ENCODE results near the gene CASQ1. TPM values are rescaled to one million over a fixed set of nuclear protein-coding genes. Genes with fewer than 3 reads are reported as not detected.

CASQ1 gene
- total and polyA plus RNA-seq, 9 of the 15 experiments (the other 6 are each of a cell fraction or from before 2014, with no cell fraction given) = not detected

DNA sequence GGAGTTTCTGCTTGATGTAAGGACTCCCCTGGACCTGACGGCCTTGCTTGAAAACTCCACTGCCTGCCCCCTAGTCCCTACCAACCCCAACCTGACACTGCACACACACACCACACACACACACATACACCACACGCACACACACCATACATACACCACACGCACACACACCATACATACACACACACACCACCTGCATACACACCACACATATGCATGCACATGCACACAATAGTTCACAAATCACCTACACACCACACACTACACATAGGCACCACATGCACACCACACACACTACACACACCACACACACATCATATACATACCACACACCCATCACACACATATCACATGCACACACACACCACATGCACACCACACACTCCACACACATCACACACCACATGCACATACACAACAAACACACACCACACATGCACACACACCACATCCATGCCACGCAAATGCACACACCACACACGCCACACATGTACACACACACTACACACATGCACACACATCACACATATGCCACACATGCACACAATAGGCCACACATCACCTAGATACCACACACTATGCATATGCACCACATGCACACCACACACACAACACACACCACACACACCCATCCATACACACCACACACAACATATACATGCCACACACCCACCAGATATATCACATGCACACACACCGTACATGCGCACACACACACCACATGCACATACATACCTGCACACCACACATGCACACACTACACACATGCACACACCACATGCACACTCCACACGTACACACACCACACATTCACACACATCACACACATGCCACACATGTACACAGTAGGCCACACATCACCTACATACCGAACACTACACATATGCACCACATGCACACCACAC lies 3.7 kb downstream of the CASQ1 start (continued):
- TF ChIP-seq NR2C2 (CRISPR knock-in tag; IDR thresholded peaks at IDR 0.05) (0 out of 2 replicates have a peak, but pooled peaks have one; percentile 11), NR2C2 (tag; IDR thresholded peaks at IDR 0.05) (no peak), HDAC1 (IDR thresholded peaks at IDR 0.05) (0 out of 4 replicates have a peak, but pooled peaks of 1 of the 2 experiments have one; percentile 6), MTA1 (IDR thresholded peaks at IDR 0.05; ENCODE audit: borderline replicate concordance) (no peak), SPI1 (IDR thresholded peaks at IDR 0.05; ENCODE audit: borderline replicate concordance, low read depth, low read length) (no peak), POLR2AphosphoS2 (IDR thresholded peaks at IDR 0.05; ENCODE audit: low read length) (no peak), ZKSCAN1 (IDR thresholded peaks at IDR 0.05; ENCODE audit: low read depth, low read length) (no peak), EP400 (IDR thresholded peaks at IDR 0.05) (no peak), POLR2AphosphoS5 (IDR thresholded peaks at IDR 0.05; ENCODE audit: control insufficient read depth, insufficient read depth, low read depth, low read length) (no peak), TCF7 (IDR thresholded peaks at IDR 0.05; ENCODE audit: borderline replicate concordance) (no peak), XRCC3 (IDR thresholded peaks at IDR 0.05) (no peak), SMARCA5 (IDR thresholded peaks at IDR 0.05) (peak; percentile 46; the same call in 1 of the 2 replicates), ZNF79 (CRISPR knock-in tag; IDR thresholded peaks at IDR 0.05; ENCODE audit: low read depth) (no peak), ZNF583 (CRISPR knock-in tag; IDR thresholded peaks at IDR 0.05) (no peak), TAF9B (IDR thresholded peaks at IDR 0.05; ENCODE audit: partially characterized antibody) (no peak), FIP1L1 (IDR thresholded peaks at IDR 0.05; ENCODE audit: low read depth, low read length, poor library complexity, severe bottlenecking) (no peak), ZC3H8 (IDR thresholded peaks at IDR 0.05) (0 out of 2 replicates have a peak, but pooled peaks have one; percentile 35), NRF1 (conservative IDR thresholded peaks at IDR 0.05 in 1 of 2, IDR thresholded peaks at IDR 0.05 in 1 of 2) (no peak), OTX1 (CRISPR knock-in tag; IDR thresholded peaks at IDR 0.05) (no peak)
- TF ChIP-seq, protein P1, sequence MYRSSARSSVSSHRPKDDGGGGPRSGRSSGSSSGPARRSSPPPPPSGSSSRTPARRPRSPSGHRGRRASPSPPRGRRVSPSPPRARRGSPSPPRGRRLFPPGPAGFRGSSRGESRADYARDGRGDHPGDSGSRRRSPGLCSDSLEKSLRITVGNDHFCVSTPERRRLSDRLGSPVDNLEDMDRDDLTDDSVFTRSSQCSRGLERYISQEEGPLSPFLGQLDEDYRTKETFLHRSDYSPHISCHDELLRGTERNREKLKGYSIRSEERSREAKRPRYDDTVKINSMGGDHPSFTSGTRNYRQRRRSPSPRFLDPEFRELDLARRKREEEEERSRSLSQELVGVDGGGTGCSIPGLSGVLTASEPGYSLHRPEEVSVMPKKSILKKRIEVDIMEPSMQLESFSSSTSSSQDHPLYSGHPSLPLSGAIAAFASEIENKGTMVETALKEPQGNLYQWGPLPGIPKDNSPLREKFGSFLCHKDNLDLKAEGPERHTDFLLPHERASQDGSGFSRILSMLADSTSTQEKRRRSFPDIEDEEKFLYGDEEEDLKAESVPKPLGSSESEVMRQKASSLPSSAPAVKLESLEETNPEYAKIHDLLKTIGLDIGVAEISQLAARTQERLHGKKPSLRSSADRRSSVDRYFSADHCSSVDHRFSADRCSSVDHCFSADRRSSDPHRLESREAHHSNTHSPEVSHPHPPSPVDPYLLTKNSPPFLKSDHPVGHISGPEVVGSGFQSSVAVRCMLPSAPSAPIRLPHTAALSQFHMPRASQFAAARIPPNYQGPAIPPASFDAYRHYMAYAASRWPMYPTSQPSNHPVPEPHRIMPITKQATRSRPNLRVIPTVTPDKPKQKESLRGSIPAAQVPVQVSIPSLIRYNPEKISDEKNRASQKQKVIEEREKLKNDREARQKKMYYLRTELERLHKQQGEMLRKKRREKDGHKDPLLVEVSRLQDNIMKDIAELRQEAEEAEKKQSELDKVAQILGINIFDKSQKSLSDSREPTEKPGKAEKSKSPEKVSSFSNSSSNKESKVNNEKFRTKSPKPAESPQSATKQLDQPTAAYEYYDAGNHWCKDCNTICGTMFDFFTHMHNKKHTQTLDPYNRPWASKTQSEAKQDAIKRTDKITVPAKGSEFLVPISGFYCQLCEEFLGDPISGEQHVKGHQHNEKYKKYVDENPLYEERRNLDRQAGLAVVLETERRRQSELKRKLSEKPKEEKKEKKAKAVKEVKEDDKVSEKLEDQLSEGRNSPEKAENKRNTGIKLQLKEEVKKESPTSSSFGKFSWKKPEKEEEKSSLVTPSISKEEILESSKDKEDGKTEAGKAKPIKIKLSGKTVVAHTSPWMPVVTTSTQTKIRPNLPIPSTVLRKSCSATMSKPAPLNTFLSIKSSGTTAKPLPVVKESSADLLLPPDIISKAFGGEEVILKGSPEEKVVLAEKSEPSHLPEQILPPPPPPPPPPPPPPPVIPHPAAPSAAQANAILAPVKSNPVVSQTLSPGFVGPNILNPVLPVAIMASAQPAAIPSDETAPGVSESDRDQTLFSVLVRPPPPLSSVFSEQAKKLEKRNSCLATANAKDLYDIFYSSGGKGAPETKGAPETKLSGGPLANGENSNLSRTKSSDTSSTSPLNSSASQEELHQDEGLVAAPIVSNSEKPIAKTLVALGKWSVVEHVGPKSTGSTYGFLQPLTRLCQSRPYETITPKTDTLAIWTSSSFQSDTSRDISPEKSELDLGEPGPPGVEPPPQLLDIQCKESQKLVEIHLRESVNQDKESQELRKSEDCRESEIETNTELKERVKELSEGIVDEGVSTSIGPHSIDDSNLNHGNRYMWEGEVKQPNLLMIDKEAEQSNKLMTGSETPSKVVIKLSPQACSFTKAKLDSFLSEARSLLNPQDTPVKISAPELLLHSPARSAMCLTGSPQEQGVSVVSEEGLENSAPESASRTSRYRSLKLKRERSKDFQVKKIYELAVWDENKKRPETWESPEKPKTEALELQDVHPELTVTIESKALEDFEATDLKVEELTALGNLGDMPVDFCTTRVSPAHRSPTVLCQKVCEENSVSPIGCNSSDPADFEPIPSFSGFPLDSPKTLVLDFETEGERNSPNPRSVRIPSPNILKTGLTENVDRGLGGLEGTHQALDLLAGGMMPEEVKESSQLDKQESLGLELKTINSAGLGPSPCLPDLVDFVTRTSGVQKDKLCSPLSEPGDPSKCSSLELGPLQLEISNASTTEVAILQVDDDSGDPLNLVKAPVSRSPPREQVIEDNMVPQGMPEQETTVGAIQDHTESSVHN (IDR thresholded peaks at IDR 0.05; ENCODE audit: borderline replicate concordance in 1 of 2, low read depth in 1 of 2) = no peak
- TF ChIP-seq, protein P2, sequence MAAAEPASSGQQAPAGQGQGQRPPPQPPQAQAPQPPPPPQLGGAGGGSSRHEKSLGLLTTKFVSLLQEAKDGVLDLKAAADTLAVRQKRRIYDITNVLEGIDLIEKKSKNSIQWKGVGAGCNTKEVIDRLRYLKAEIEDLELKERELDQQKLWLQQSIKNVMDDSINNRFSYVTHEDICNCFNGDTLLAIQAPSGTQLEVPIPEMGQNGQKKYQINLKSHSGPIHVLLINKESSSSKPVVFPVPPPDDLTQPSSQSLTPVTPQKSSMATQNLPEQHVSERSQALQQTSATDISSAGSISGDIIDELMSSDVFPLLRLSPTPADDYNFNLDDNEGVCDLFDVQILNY (CRISPR knock-in tag; IDR thresholded peaks at IDR 0.05) = 0 out of 2 replicates have a peak, but pooled peaks have one; percentile 25

All from K562 (cell line).